Measurements from ENCODE around the gene SERPINB10.

GRCh38 chr18:63947051-63947790 lies 39.5 kb downstream of the SERPINB10 start:
- TF ChIP-seq CTCF (IDR thresholded peaks at IDR 0.05; ENCODE audit: poor library complexity) (no peak), EZH2phosphoT487 (IDR thresholded peaks at IDR 0.05; ENCODE audit: low read depth, severe bottlenecking, unreplicated experiment) (no peak), EZH2 (IDR thresholded peaks at IDR 0.05; ENCODE audit: borderline replicate concordance) (no peak)

Measured in hepatocyte (in vitro differentiated cells).